ENCODE results near the gene TXNIP. TPM values are rescaled to one million over a fixed set of nuclear protein-coding genes. Genes with fewer than 3 reads are reported as not detected.

Gene TXNIP
- polyA plus RNA-seq, 1 of the 3 experiments (the other 2 are of a cell fraction) = 44.6 TPM

- CTCF ChIA-PET = interaction anchor here (1.7 to 7.4 kb wide), 5 partner anchors 13 to 165 kb away, joined by 5 to 187 read pairs (median 14); partner anchors contain the start of gene NUDT17
- Histone ChIP-seq H3F3A (replicated peaks; ENCODE audit: insufficient read depth) (peaks cover 18% of the 10 kb centered on the region), H3K27me3 (ENCODE audit: insufficient read depth) (no peaks in the 10 kb centered on the region), H3K4me1 (ENCODE audit: control insufficient read depth in 1 of 2, insufficient read depth in 2 of 2, low read depth in 1 of 2, low read length in 1 of 2) (peaks cover 2 to 3% of the 10 kb centered on the region in 2 experiments; a peak in 2 of 4 replicates), H3K9ac (no peak overlapping the region), H3K27ac (ENCODE audit: low read depth in 2 of 2, low read length in 1 of 2) (no peak overlapping the region), H3K36me3 (replicated peaks in 1 of 2; ENCODE audit: control insufficient read depth in 1 of 2, insufficient read depth in 2 of 2, low read length in 1 of 2) (no peaks in the 10 kb centered on the region), H3K9me2 (no peaks in the 10 kb centered on the region), H3K4me2 (no peak overlapping the region), H3K9me3 (no peaks in the 10 kb centered on the region), H2AFZ (ENCODE audit: low read depth) (no peak overlapping the region), H3K79me2 (ENCODE audit: insufficient read depth) (no peaks in the 10 kb centered on the region), H3K4me3 (ENCODE audit: low read depth in 2 of 2, low read length in 1 of 2) (no peak overlapping the region), H4K20me1 (ENCODE audit: insufficient read depth) (no peaks in the 10 kb centered on the region)
- 92% methylated on average over 8 of the region's 8 CpGs for WGBS (ENCODE audit: low lambda C conversion rate)
- DNase-seq = no peak
- TF ChIP-seq FOXM1 (IDR thresholded peaks at IDR 0.05; ENCODE audit: low read depth) (no peak), RXRA (IDR thresholded peaks at IDR 0.05; ENCODE audit: borderline replicate concordance, low read depth) (no peak), NFIC (IDR thresholded peaks at IDR 0.05; ENCODE audit: borderline replicate concordance) (no peak), IRF3 (IDR thresholded peaks at IDR 0.05; ENCODE audit: low read depth, low read length) (no peak), CHD2 (IDR thresholded peaks at IDR 0.05; ENCODE audit: low read length, partially characterized antibody) (no peak), RFX5 (IDR thresholded peaks at IDR 0.05; ENCODE audit: low read length) (no peak), POLR2AphosphoS5 (IDR thresholded peaks at IDR 0.05; ENCODE audit: low read depth, low read length) (no peak)
- POLR2A ChIA-PET = no interaction called here
These were observed 13.9 kb upstream of the TXNIP start for GRCh38 chr1:146010126-146010738.

- Histone ChIP-seq H3K9ac (no peak overlapping the region), H3K4me2 (no peak overlapping the region), H4K20me1 (ENCODE audit: insufficient read depth) (no peaks in the 10 kb centered on the region), H3K27me3 (ENCODE audit: insufficient read depth) (no peaks in the 10 kb centered on the region), H3K9me2 (no peaks in the 10 kb centered on the region), H3F3A (replicated peaks; ENCODE audit: insufficient read depth) (peaks cover 4% of the 10 kb centered on the region), H3K27ac (ENCODE audit: low read depth in 2 of 2, low read length in 1 of 2) (peak overlapping the region in 1 of 2 experiments; percentile 42; a peak in 1 of 4 replicates), H3K9me3 (no peaks in the 10 kb centered on the region), H2AFZ (ENCODE audit: low read depth) (peak overlapping the region; percentile 99; the same call in 1 of the 2 replicates), H3K36me3 (replicated peaks in 1 of 2; ENCODE audit: control insufficient read depth in 1 of 2, insufficient read depth in 2 of 2, low read length in 1 of 2) (no peaks in the 10 kb centered on the region), H3K4me1 (ENCODE audit: control insufficient read depth in 1 of 2, insufficient read depth in 2 of 2, low read depth in 1 of 2, low read length in 1 of 2) (peaks cover 2 to 3% of the 10 kb centered on the region in 2 experiments; a peak in 2 of 4 replicates), H3K79me2 (ENCODE audit: insufficient read depth) (no peaks in the 10 kb centered on the region), H3K4me3 (ENCODE audit: low read depth in 2 of 2, low read length in 1 of 2) (no peak overlapping the region)
- 83% methylated on average over 8 of the region's 8 CpGs for WGBS (ENCODE audit: low lambda C conversion rate)
- TF ChIP-seq GATA2 (CRISPR knock-in tag; IDR thresholded peaks at IDR 0.05) (no peak), RCOR1 (IDR thresholded peaks at IDR 0.05; ENCODE audit: low read length) (no peak), NFIC (IDR thresholded peaks at IDR 0.05; ENCODE audit: borderline replicate concordance) (no peak), NRF1 (IDR thresholded peaks at IDR 0.05; ENCODE audit: low read depth, low read length) (0 out of 2 replicates have a peak, but pooled peaks have one; percentile 5)
- ChIA-PET POLR2A (interaction anchor here (1.1 to 2.1 kb wide), 3 partner anchors 27 to 148 kb away, joined by 3 to 5 read pairs (median 4); partner anchors contain the start of gene PIAS3), CTCF (interaction anchor here (0.6 to 7.4 kb wide), 33 partner anchors 8 to 182 kb away, joined by 3 to 187 read pairs (median 5); partner anchors contain the start of genes ANKRD34A, ANKRD35, LIX1L and NUDT17)
- DNase-seq = no peak
These were observed 11.2 kb upstream of the TXNIP start for GRCh38 chr1:146007489-146008133.
